SK-N-SH treated with all-trans-retinoic acid at 6 μM for 48 hours (cell line): ENCODE measurements around the gene SPEN.

ENCODE experiments used
- PPARA ChIP-seq: fragments of 250-450 bp; sonication (Bioruptor Pico); IDR thresholded peaks from 2 replicates; pipeline ENCODE4 v1.5.0; 2020; ENCODE audit warnings: mild to moderate bottlenecking, borderline replicate concordance
- ZC3H10 ChIP-seq: fragments of 250-450 bp; sonication (Bioruptor Pico); IDR thresholded peaks from 2 replicates; pipeline ENCODE4 v1.5.1; 2021; ENCODE audit warnings: mild to moderate bottlenecking, moderate library complexity
- ZFP30 ChIP-seq: fragments of 450-650 bp; formaldehyde crosslinking; IDR thresholded peaks from 2 replicates; pipeline ENCODE4 v1.5.0; 2022; ENCODE audit warnings: mild to moderate bottlenecking, moderate library complexity

GRCh38 chr1:15989776-15990175, 142.3 kb downstream of the SPEN start:
- TF ChIP-seq ZC3H10: no peak
- TF ChIP-seq ZFP30 (CRISPR knock-in tag): no peak
- TF ChIP-seq PPARA: no peak
